ENCODE measurements around the gene UCHL1. TPM values are rescaled to one million over a fixed set of nuclear protein-coding genes. Genes with fewer than 3 reads are reported as not detected.
A peak's percentile ranks its signal among the peaks of the same experiment; 100 is the strongest.

The UCHL1 gene
- total RNA-seq, 1 experiment from 2014 or later = 0.54 TPM

- no peak for TF ChIP-seq ZNF274 (IDR thresholded peaks at IDR 0.05; ENCODE audit: low read depth, low read length)
- no peak for TF ChIP-seq ZFX (IDR thresholded peaks at IDR 0.05)
- TF ChIP-seq POLR2A (IDR thresholded peaks at IDR 0.05; ENCODE audit: borderline replicate concordance, extremely low read depth, insufficient read depth, insufficient read length) = no peak
- TF ChIP-seq ELF1 (IDR thresholded peaks at IDR 0.05; ENCODE audit: borderline replicate concordance, low read depth) = no peak
- no peak for TF ChIP-seq CEBPB (IDR thresholded peaks at IDR 0.05; ENCODE audit: low read depth)
- no peak for TF ChIP-seq SP1 (IDR thresholded peaks at IDR 0.05; ENCODE audit: low read depth)
- TF ChIP-seq EZH2 (IDR thresholded peaks at IDR 0.05) = no peak
- TF ChIP-seq YY1 (IDR thresholded peaks at IDR 0.05; ENCODE audit: extremely low read depth, insufficient replicate concordance, low read depth, low read length) = no peak
- no peak for TF ChIP-seq TCF7L2 (IDR thresholded peaks at IDR 0.05; ENCODE audit: borderline replicate concordance, extremely low read depth, insufficient read depth, insufficient read length)
- TF ChIP-seq EGR1 (IDR thresholded peaks at IDR 0.05; ENCODE audit: low read depth) = no peak
These were observed 38.0 kb upstream of the UCHL1 start (continued) for GRCh38 chr4:41218703-41219102.

GRCh38 chr4:41219421-41219950, 37.2 kb upstream of the UCHL1 start:
- Histone ChIP-seq H3K9me2 (ENCODE audit: insufficient read depth) (no peaks in the 10 kb centered on the region), H3K27ac (ENCODE audit: low read depth, low read length) (no peak overlapping the region), H3K4me1 (ENCODE audit: control insufficient read depth in 1 of 2, insufficient read depth in 2 of 2, low read length in 2 of 2) (peaks cover 21 to 31% of the 10 kb centered on the region in 2 experiments), H3K27me3 (ENCODE audit: insufficient read depth, low read length) (no peaks in the 10 kb centered on the region), H3K36me3 (ENCODE audit: control insufficient read depth in 1 of 2, insufficient read depth in 2 of 2, low read length in 2 of 2) (no peaks in the 10 kb centered on the region), H3K4me3 (replicated peaks in 1 of 2; ENCODE audit: low read depth in 1 of 2, low read length in 2 of 2) (no peak overlapping the region), H3K9me3 (ENCODE audit: control insufficient read depth in 1 of 2, insufficient read depth in 1 of 2, low read depth in 1 of 2, low read length in 2 of 2) (no peaks in the 10 kb centered on the region), H3K79me2 (ENCODE audit: insufficient read depth, low read length) (no peaks in the 10 kb centered on the region), H3K9ac (ENCODE audit: low read length) (no peak overlapping the region), H2AFZ (ENCODE audit: low read depth, low read length, poor library complexity, severe bottlenecking) (peak overlapping the region; percentile 46), H4K20me1 (ENCODE audit: insufficient read depth) (no peaks in the 10 kb centered on the region), H3K4me2 (ENCODE audit: low read length) (no peak overlapping the region)
- ATAC-seq (no peak), DNase-seq (ENCODE audit: low read depth, low spot score) (no peak)
- ChIA-PET RAD21 (ENCODE audit: low non-redundant PET in 1 of 2, low total read pairs in 2 of 2, uncharacterized antibody in 2 of 2, unreplicated experiment in 2 of 2) (no interaction called here), POLR2A (no interaction called here), CTCF (no interaction called here)
- TF ChIP-seq ZFX (IDR thresholded peaks at IDR 0.05) (no peak), CBX3 (IDR thresholded peaks at IDR 0.05; ENCODE audit: low read depth) (no peak), ELF1 (IDR thresholded peaks at IDR 0.05; ENCODE audit: borderline replicate concordance, low read depth) (no peak), ZBTB33 (IDR thresholded peaks at IDR 0.05; ENCODE audit: extremely low read depth, insufficient replicate concordance, low read length) (no peak), CEBPB (IDR thresholded peaks at IDR 0.05; ENCODE audit: low read depth) (no peak), POLR2AphosphoS5 (IDR thresholded peaks at IDR 0.05; ENCODE audit: low read depth, low read length) (no peak), TCF7L2 (IDR thresholded peaks at IDR 0.05; ENCODE audit: borderline replicate concordance, extremely low read depth, insufficient read depth, insufficient read length) (no peak), RAD21 (IDR thresholded peaks at IDR 0.05; ENCODE audit: low read depth) (no peak), ATF3 (IDR thresholded peaks at IDR 0.05) (no peak), POLR2A (IDR thresholded peaks at IDR 0.05; ENCODE audit: borderline replicate concordance, extremely low read depth, insufficient read depth, insufficient read length) (no peak), CTCF (IDR thresholded peaks at IDR 0.05 in 2 of 3, conservative IDR thresholded peaks at IDR 0.05 in 1 of 3; ENCODE audit: borderline replicate concordance in 1 of 3, insufficient read depth in 1 of 3, low read depth in 2 of 3, low read length in 2 of 3) (no peak)
- intact Hi-C loops (cut with micrococcal nuclease) = loop anchor here (10.0 kb wide), 1 partner anchor 485 kb away; no protein-coding TSS in a partner anchor
- BruUV-seq (replicated peaks) = no TSS peak
